Memory B cell (primary cell): ENCODE measurements around the gene LRRC8C.

Experiments used
- ATAC-seq: fragments of 150-1000 bp; cut with Tn5 transposase; 2 replicates; pipeline ENCODE4 v1.10.0; 2021; ENCODE audit warnings: low read depth, mild to moderate bottlenecking, moderate library complexity
- DNase-seq, 2 donors: peaks; one replicate each; pipeline ENCODE4 v3.0.0; 2022; ENCODE audit warnings: low spot score in 2 of 2
- H3K27ac Mint-ChIP-seq: one replicate; pipeline ENCODE4 v1.8.0; 2022; ENCODE audit warnings: mild to moderate bottlenecking, moderate library complexity, mixed read lengths
- H3K27me3 Mint-ChIP-seq: one replicate; pipeline ENCODE4 v1.8.0; 2022; ENCODE audit warnings: mixed read lengths
- H3K36me3 Mint-ChIP-seq: one replicate; pipeline ENCODE4 v1.8.0; 2022; ENCODE audit warnings: mild to moderate bottlenecking, mixed read lengths
- H3K4me1 Mint-ChIP-seq: one replicate; pipeline ENCODE4 v1.8.0; 2022; ENCODE audit warnings: mixed read lengths
- H3K4me3 Mint-ChIP-seq: one replicate; pipeline ENCODE4 v1.8.0; 2022; ENCODE audit warnings: mild to moderate bottlenecking, moderate library complexity, mixed read lengths
- H3K9me3 Mint-ChIP-seq: one replicate; pipeline ENCODE4 v1.8.0; 2022; ENCODE audit warnings: mixed read lengths

LRRC8C gene

GRCh38 chr1:89633800-89634625 lies 1.1 kb downstream of the LRRC8C start:
- Mint-ChIP-seq H3K4me3 (peak overlapping the region; percentile 96), H3K27me3 (no peaks in the 10 kb centered on the region), H3K27ac (peak overlapping the region; percentile 99), H3K9me3 (no peaks in the 10 kb centered on the region), H3K36me3 (no peaks in the 10 kb centered on the region), H3K4me1 (peaks cover 27% of the 10 kb centered on the region)
- ATAC-seq (no peak), DNase-seq (peak in 1 of 2 donors; percentile 22)

- H3K27ac Mint-ChIP-seq = no peak overlapping the region
- peaks cover 20% of the 10 kb centered on the region for H3K4me1 Mint-ChIP-seq
- H3K4me3 Mint-ChIP-seq = no peak overlapping the region
- no peaks in the 10 kb centered on the region for H3K9me3 Mint-ChIP-seq
- H3K36me3 Mint-ChIP-seq = no peaks in the 10 kb centered on the region
- H3K27me3 Mint-ChIP-seq = no peaks in the 10 kb centered on the region
- DNase-seq (no peak), ATAC-seq (no peak)
Measured at GRCh38 chr1:89635825-89636815, 3.2 kb downstream of the LRRC8C start.

GRCh38 chr1:89637496-89637895 lies 4.6 kb downstream of the LRRC8C start:
- peaks cover 18% of the 10 kb centered on the region for H3K4me1 Mint-ChIP-seq
- no peak overlapping the region for H3K27ac Mint-ChIP-seq
- no peaks in the 10 kb centered on the region for H3K36me3 Mint-ChIP-seq
- H3K27me3 Mint-ChIP-seq = no peaks in the 10 kb centered on the region
- DNase-seq (no peak), ATAC-seq (no peak)
- H3K4me3 Mint-ChIP-seq = no peak overlapping the region
- H3K9me3 Mint-ChIP-seq = no peaks in the 10 kb centered on the region

GRCh38 chr1:89640440-89640839 lies 7.5 kb downstream of the LRRC8C start:
- Mint-ChIP-seq H3K36me3 (peaks cover 4% of the 10 kb centered on the region), H3K27ac (no peak overlapping the region), H3K27me3 (no peaks in the 10 kb centered on the region), H3K9me3 (peaks cover 5% of the 10 kb centered on the region), H3K4me1 (peaks cover 8% of the 10 kb centered on the region), H3K4me3 (no peak overlapping the region)
- ATAC-seq (no peak), DNase-seq (no peak)

- no peak for DNase-seq
- Mint-ChIP-seq H3K27ac (no peak overlapping the region), H3K9me3 (peaks cover 7% of the 10 kb centered on the region), H3K4me1 (peaks cover 2% of the 10 kb centered on the region), H3K4me3 (no peak overlapping the region), H3K27me3 (no peaks in the 10 kb centered on the region), H3K36me3 (peaks cover 6% of the 10 kb centered on the region)
- no peak for ATAC-seq
Measured at GRCh38 chr1:89641781-89642180, 8.9 kb downstream of the LRRC8C start.

- peaks cover 3% of the 10 kb centered on the region for H3K4me1 Mint-ChIP-seq
- peaks cover 6% of the 10 kb centered on the region for H3K36me3 Mint-ChIP-seq
Measured at GRCh38 chr1:89643577-89643976, 10.7 kb downstream of the LRRC8C start.

GRCh38 chr1:89644119-89644814 lies 11.3 kb downstream of the LRRC8C start:
- no peak for ATAC-seq
- Mint-ChIP-seq H3K36me3 (peaks cover 6% of the 10 kb centered on the region), H3K4me1 (peaks cover 6% of the 10 kb centered on the region), H3K27ac (no peak overlapping the region), H3K4me3 (no peak overlapping the region), H3K9me3 (peaks cover 7% of the 10 kb centered on the region), H3K27me3 (no peaks in the 10 kb centered on the region)
- no peak for DNase-seq

More at GRCh38 chr1:89643577-89643976, 10.7 kb downstream of the LRRC8C start:
- Mint-ChIP-seq H3K9me3 (peaks cover 7% of the 10 kb centered on the region), H3K27ac (no peak overlapping the region), H3K4me3 (no peak overlapping the region), H3K27me3 (no peaks in the 10 kb centered on the region)
- DNase-seq (no peak), ATAC-seq (no peak)

GRCh38 chr1:89646259-89646658 lies 13.3 kb downstream of the LRRC8C start:
- Mint-ChIP-seq H3K9me3 (peaks cover 7% of the 10 kb centered on the region), H3K4me3 (no peak overlapping the region), H3K27me3 (no peaks in the 10 kb centered on the region), H3K36me3 (peaks cover 6% of the 10 kb centered on the region), H3K4me1 (peaks cover 14% of the 10 kb centered on the region), H3K27ac (no peak overlapping the region)
- ATAC-seq (no peak), DNase-seq (no peak)

- Mint-ChIP-seq H3K27me3 (no peaks in the 10 kb centered on the region), H3K9me3 (peaks cover 7% of the 10 kb centered on the region), H3K27ac (peak overlapping the region; percentile 59), H3K4me3 (no peak overlapping the region), H3K4me1 (peaks cover 25% of the 10 kb centered on the region), H3K36me3 (peaks cover 6% of the 10 kb centered on the region)
- DNase-seq = no peak
- ATAC-seq = no peak
Measured at GRCh38 chr1:89649783-89650182, 16.9 kb downstream of the LRRC8C start.

- DNase-seq = no peak
- Mint-ChIP-seq H3K36me3 (peaks cover 3% of the 10 kb centered on the region), H3K27me3 (no peaks in the 10 kb centered on the region), H3K9me3 (no peaks in the 10 kb centered on the region), H3K4me1 (peaks cover 36% of the 10 kb centered on the region), H3K27ac (peak overlapping the region; percentile 72), H3K4me3 (no peak overlapping the region)
- no peak for ATAC-seq
Measured at GRCh38 chr1:89652373-89652772, 19.5 kb downstream of the LRRC8C start.

GRCh38 chr1:89657886-89658285 lies 25.0 kb downstream of the LRRC8C start:
- peaks cover 40% of the 10 kb centered on the region for H3K4me1 Mint-ChIP-seq
- no peak overlapping the region for H3K4me3 Mint-ChIP-seq
- no peaks in the 10 kb centered on the region for H3K27me3 Mint-ChIP-seq

GRCh38 chr1:89659322-89660081 lies 26.6 kb downstream of the LRRC8C start:
- peaks cover 37% of the 10 kb centered on the region for H3K4me1 Mint-ChIP-seq
- H3K27ac Mint-ChIP-seq = peak overlapping the region; percentile 29
- H3K27me3 Mint-ChIP-seq = no peaks in the 10 kb centered on the region
- H3K36me3 Mint-ChIP-seq = peaks cover 19% of the 10 kb centered on the region
- no peak overlapping the region for H3K4me3 Mint-ChIP-seq
- DNase-seq (no peak), ATAC-seq (no peak)
- H3K9me3 Mint-ChIP-seq = peaks cover 7% of the 10 kb centered on the region

More at GRCh38 chr1:89657886-89658285, 25.0 kb downstream of the LRRC8C start:
- ATAC-seq (peak; percentile 72), DNase-seq (no peak)
- H3K36me3 Mint-ChIP-seq = peaks cover 12% of the 10 kb centered on the region
- H3K9me3 Mint-ChIP-seq = peaks cover 2% of the 10 kb centered on the region
- H3K27ac Mint-ChIP-seq = peak overlapping the region; percentile 81
